ENCODE data around the gene CCNG2.

Gene CCNG2

GRCh38 chr4:77197831-77198230, 40.8 kb downstream of the CCNG2 start:
- no peaks in the 10 kb centered on the region for H3K27me3 Mint-ChIP-seq
- H3K4me1 Mint-ChIP-seq (ENCODE audit: low read depth), result peaks cover 25% of the 10 kb centered on the region

GRCh38 chr4:77199276-77199675, 42.3 kb downstream of the CCNG2 start:
- H3K4me3 Mint-ChIP-seq, result no peak overlapping the region
- no peaks in the 10 kb centered on the region for H3K36me3 Mint-ChIP-seq
- no peak overlapping the region for H3K27ac Mint-ChIP-seq
- no peaks in the 10 kb centered on the region for H3K27me3 Mint-ChIP-seq
- no peaks in the 10 kb centered on the region for H3K9me3 Mint-ChIP-seq (ENCODE audit: low read depth)
- H3K4me1 Mint-ChIP-seq (ENCODE audit: low read depth), result peaks cover 10% of the 10 kb centered on the region

More at GRCh38 chr4:77197831-77198230, 40.8 kb downstream of the CCNG2 start:
- no peaks in the 10 kb centered on the region for H3K36me3 Mint-ChIP-seq
- H3K4me3 Mint-ChIP-seq, result no peak overlapping the region
- H3K27ac Mint-ChIP-seq, result no peak overlapping the region
- H3K9me3 Mint-ChIP-seq (ENCODE audit: low read depth), result no peaks in the 10 kb centered on the region

- H3K4me3 Mint-ChIP-seq, result no peak overlapping the region
- no peak overlapping the region for H3K27ac Mint-ChIP-seq
- H3K36me3 Mint-ChIP-seq, result no peaks in the 10 kb centered on the region
- H3K9me3 Mint-ChIP-seq (ENCODE audit: low read depth), result no peaks in the 10 kb centered on the region
- no peaks in the 10 kb centered on the region for H3K27me3 Mint-ChIP-seq
- peaks cover 7% of the 10 kb centered on the region for H3K4me1 Mint-ChIP-seq (ENCODE audit: low read depth)
These were observed 42.7 kb downstream of the CCNG2 start for GRCh38 chr4:77199701-77200100.

GRCh38 chr4:77201343-77201742, 44.3 kb downstream of the CCNG2 start:
- no peaks in the 10 kb centered on the region for H3K27me3 Mint-ChIP-seq
- no peaks in the 10 kb centered on the region for H3K9me3 Mint-ChIP-seq (ENCODE audit: low read depth)
- no peak overlapping the region for H3K4me3 Mint-ChIP-seq
- H3K4me1 Mint-ChIP-seq (ENCODE audit: low read depth), result peaks cover 7% of the 10 kb centered on the region
- H3K36me3 Mint-ChIP-seq, result no peaks in the 10 kb centered on the region
- H3K27ac Mint-ChIP-seq, result no peak overlapping the region

GRCh38 chr4:77201857-77202256, 44.9 kb downstream of the CCNG2 start:
- peaks cover 7% of the 10 kb centered on the region for H3K4me1 Mint-ChIP-seq (ENCODE audit: low read depth)
- no peaks in the 10 kb centered on the region for H3K9me3 Mint-ChIP-seq (ENCODE audit: low read depth)
- no peaks in the 10 kb centered on the region for H3K36me3 Mint-ChIP-seq
- H3K27ac Mint-ChIP-seq, result no peak overlapping the region
- no peaks in the 10 kb centered on the region for H3K27me3 Mint-ChIP-seq
- H3K4me3 Mint-ChIP-seq, result no peak overlapping the region

- peaks cover 7% of the 10 kb centered on the region for H3K4me1 Mint-ChIP-seq (ENCODE audit: low read depth)
- H3K4me3 Mint-ChIP-seq, result no peak overlapping the region
- no peaks in the 10 kb centered on the region for H3K9me3 Mint-ChIP-seq (ENCODE audit: low read depth)
- no peaks in the 10 kb centered on the region for H3K36me3 Mint-ChIP-seq
- H3K27ac Mint-ChIP-seq, result no peak overlapping the region
- H3K27me3 Mint-ChIP-seq, result no peaks in the 10 kb centered on the region
These were observed 45.5 kb downstream of the CCNG2 start for GRCh38 chr4:77202491-77202890.

GRCh38 chr4:77203380-77204197, 46.6 kb downstream of the CCNG2 start:
- Mint-ChIP-seq H3K36me3 (no peaks in the 10 kb centered on the region), H3K4me3 (no peak overlapping the region), H3K4me1 (ENCODE audit: low read depth) (peaks cover 7% of the 10 kb centered on the region), H3K9me3 (ENCODE audit: low read depth) (no peaks in the 10 kb centered on the region), H3K27ac (no peak overlapping the region), H3K27me3 (no peaks in the 10 kb centered on the region)

GRCh38 chr4:77204621-77205020, 47.6 kb downstream of the CCNG2 start:
- H3K27ac Mint-ChIP-seq, result no peak overlapping the region
- no peaks in the 10 kb centered on the region for H3K9me3 Mint-ChIP-seq (ENCODE audit: low read depth)
- H3K27me3 Mint-ChIP-seq, result no peaks in the 10 kb centered on the region
- H3K36me3 Mint-ChIP-seq, result no peaks in the 10 kb centered on the region
- H3K4me3 Mint-ChIP-seq, result no peak overlapping the region
- H3K4me1 Mint-ChIP-seq (ENCODE audit: low read depth), result peaks cover 7% of the 10 kb centered on the region

GRCh38 chr4:77209012-77209411, 52.0 kb downstream of the CCNG2 start:
- H3K4me3 Mint-ChIP-seq, result no peak overlapping the region
- no peaks in the 10 kb centered on the region for H3K36me3 Mint-ChIP-seq
- H3K27ac Mint-ChIP-seq, result no peak overlapping the region
- H3K27me3 Mint-ChIP-seq, result no peaks in the 10 kb centered on the region
- H3K4me1 Mint-ChIP-seq (ENCODE audit: low read depth), result no peaks in the 10 kb centered on the region
- no peaks in the 10 kb centered on the region for H3K9me3 Mint-ChIP-seq (ENCODE audit: low read depth)

- no peak overlapping the region for H3K27ac Mint-ChIP-seq
- no peak overlapping the region for H3K4me3 Mint-ChIP-seq
- H3K9me3 Mint-ChIP-seq (ENCODE audit: low read depth), result no peaks in the 10 kb centered on the region
- no peaks in the 10 kb centered on the region for H3K27me3 Mint-ChIP-seq
- no peaks in the 10 kb centered on the region for H3K36me3 Mint-ChIP-seq
- no peaks in the 10 kb centered on the region for H3K4me1 Mint-ChIP-seq (ENCODE audit: low read depth)
These were observed 52.9 kb downstream of the CCNG2 start for GRCh38 chr4:77209936-77210335.

- Mint-ChIP-seq H3K4me1 (ENCODE audit: low read depth) (no peaks in the 10 kb centered on the region), H3K27me3 (no peaks in the 10 kb centered on the region), H3K27ac (no peak overlapping the region), H3K36me3 (no peaks in the 10 kb centered on the region), H3K4me3 (no peak overlapping the region), H3K9me3 (ENCODE audit: low read depth) (no peaks in the 10 kb centered on the region)
These were observed 58.1 kb downstream of the CCNG2 start for GRCh38 chr4:77215107-77215506.

- H3K27me3 Mint-ChIP-seq, result no peaks in the 10 kb centered on the region
- no peak overlapping the region for H3K4me3 Mint-ChIP-seq
- no peaks in the 10 kb centered on the region for H3K4me1 Mint-ChIP-seq (ENCODE audit: low read depth)
- H3K36me3 Mint-ChIP-seq, result no peaks in the 10 kb centered on the region
- H3K27ac Mint-ChIP-seq, result no peak overlapping the region
- H3K9me3 Mint-ChIP-seq (ENCODE audit: low read depth), result no peaks in the 10 kb centered on the region
These were observed 60.5 kb downstream of the CCNG2 start for GRCh38 chr4:77217526-77217925.

GRCh38 chr4:77219266-77219665, 62.3 kb downstream of the CCNG2 start:
- no peaks in the 10 kb centered on the region for H3K4me1 Mint-ChIP-seq (ENCODE audit: low read depth)
- H3K27ac Mint-ChIP-seq, result no peak overlapping the region
- H3K9me3 Mint-ChIP-seq (ENCODE audit: low read depth), result no peaks in the 10 kb centered on the region
- H3K27me3 Mint-ChIP-seq, result no peaks in the 10 kb centered on the region
- H3K36me3 Mint-ChIP-seq, result no peaks in the 10 kb centered on the region
- no peak overlapping the region for H3K4me3 Mint-ChIP-seq

Data from activated naive CD8-positive, alpha-beta T cell (primary cell).